ENCODE results near the gene ITFG1. TPM values are rescaled to one million over a fixed set of nuclear protein-coding genes. Genes with fewer than 3 reads are reported as not detected.

ITFG1 gene
- total and polyA plus RNA-seq, 2 of the 8 experiments (the other 6 are each of a cell fraction or from before 2014, with no cell fraction given) = 13.8 to 22.2 TPM

GRCh38 chr16:47158992-47159391 is 301.9 kb downstream of the ITFG1 start (continued):
- TF ChIP-seq CHD7 (IDR thresholded peaks at IDR 0.05; ENCODE audit: insufficient replicate concordance, low read length) = no peak
- TF ChIP-seq SIRT6 (IDR thresholded peaks at IDR 0.05; ENCODE audit: low read length) = no peak
- TF ChIP-seq POU5F1 (IDR thresholded peaks at IDR 0.05; ENCODE audit: low read depth, low read length) = no peak
- no peak for TF ChIP-seq JUN (IDR thresholded peaks at IDR 0.05; ENCODE audit: low read depth, low read length)
- no peak for TF ChIP-seq RAD21 (IDR thresholded peaks at IDR 0.05 in 1 of 2, conservative IDR thresholded peaks at IDR 0.05 in 1 of 2; ENCODE audit: low read depth in 2 of 2, low read length in 2 of 2)
- TF ChIP-seq POLR2AphosphoS5 (IDR thresholded peaks at IDR 0.05; ENCODE audit: low read depth, low read length) = no peak
- no peak for TF ChIP-seq TAF7 (optimal IDR thresholded peaks at IDR 0.05; ENCODE audit: borderline replicate concordance, low read depth, low read length)
- no peak for TF ChIP-seq CEBPB (IDR thresholded peaks at IDR 0.05; ENCODE audit: low read depth, low read length)
- TF ChIP-seq CHD1 (IDR thresholded peaks at IDR 0.05; ENCODE audit: low read depth, low read length) = no peak
- no peak for TF ChIP-seq RBBP5 (IDR thresholded peaks at IDR 0.05; ENCODE audit: borderline replicate concordance, low read depth, low read length)
- no peak for TF ChIP-seq USF2 (IDR thresholded peaks at IDR 0.05; ENCODE audit: low read length)

Data from H1 (cell line).